Effector memory CD8-positive, alpha-beta T cell (primary cell): Measurements from ENCODE around the gene POU6F1.

Experiments used
- ATAC-seq: fragments of 150-1000 bp; cut with Tn5 transposase; replicated peaks from 2 replicates; pipeline ENCODE4 v1.10.0; 2021; ENCODE audit warnings: mild to moderate bottlenecking, moderate library complexity
- DNase-seq, 3 experiments: peaks; one replicate each; pipeline ENCODE4 v3.0.0; 2021
- H3K27ac Mint-ChIP-seq, 2 donors: one replicate each; pipeline ENCODE4 v1.8.0; 2022; ENCODE audit warnings: mild to moderate bottlenecking in 2 of 2, mixed read lengths in 2 of 2, moderate library complexity in 2 of 2
- H3K27me3 Mint-ChIP-seq, 2 donors: one replicate each; pipeline ENCODE4 v1.8.0; 2022; ENCODE audit warnings: mixed read lengths in 2 of 2
- H3K36me3 Mint-ChIP-seq: one replicate; pipeline ENCODE4 v1.8.0; 2022; ENCODE audit warnings: mild to moderate bottlenecking, moderate library complexity, mixed read lengths; ENCODE audit not compliant: insufficient read depth
- H3K4me1 Mint-ChIP-seq, 2 donors: one replicate each; pipeline ENCODE4 v1.8.0; 2022; ENCODE audit warnings: low read depth in 2 of 2, mixed read lengths in 2 of 2
- H3K4me3 Mint-ChIP-seq, 2 donors: one replicate each; pipeline ENCODE4 v1.8.0; 2022; ENCODE audit warnings: mild to moderate bottlenecking in 2 of 2, mixed read lengths in 2 of 2, moderate library complexity in 2 of 2
- H3K9me3 Mint-ChIP-seq, 2 donors: one replicate each; pipeline ENCODE4 v1.8.0; 2022; ENCODE audit warnings: mixed read lengths in 2 of 2

Gene POU6F1

DNA sequence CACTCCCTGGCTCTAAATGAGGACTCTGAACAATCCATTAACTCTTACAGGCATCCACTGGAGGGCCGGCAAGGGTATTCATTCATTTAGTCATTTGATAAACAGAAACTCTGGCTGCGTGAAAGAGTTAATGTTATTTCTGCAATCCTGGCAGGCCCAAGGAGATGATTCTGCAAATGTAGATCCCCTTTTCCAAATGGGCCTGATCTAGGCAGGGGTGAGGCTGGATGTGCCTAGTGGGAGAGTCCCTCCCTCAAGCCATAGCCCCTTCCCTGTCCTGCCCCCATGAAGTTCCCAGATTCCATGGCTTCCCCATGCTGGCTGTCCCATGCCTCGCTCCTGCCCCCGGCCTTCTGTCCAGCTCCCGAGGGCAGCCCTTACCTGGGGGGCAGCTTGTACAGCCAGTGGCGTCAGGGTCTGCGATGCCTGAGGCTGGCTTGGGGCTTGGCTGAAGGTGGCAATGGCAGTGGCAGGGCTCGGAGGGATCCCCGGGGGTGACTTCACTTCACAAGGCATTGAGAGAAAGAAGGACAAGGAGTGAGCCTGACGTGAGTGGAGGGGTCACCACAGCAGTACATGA lies 18.4 kb downstream of the POU6F1 start:
- H3K27me3 Mint-ChIP-seq, result no peaks in the 10 kb centered on the region
- no peak for DNase-seq
- peaks cover 3% of the 10 kb centered on the region for H3K36me3 Mint-ChIP-seq
- no peak overlapping the region for H3K27ac Mint-ChIP-seq
- no peaks in the 10 kb centered on the region for H3K4me1 Mint-ChIP-seq
- H3K4me3 Mint-ChIP-seq, result no peak overlapping the region
- no peak for ATAC-seq
- H3K9me3 Mint-ChIP-seq, result no peaks in the 10 kb centered on the region

DNA sequence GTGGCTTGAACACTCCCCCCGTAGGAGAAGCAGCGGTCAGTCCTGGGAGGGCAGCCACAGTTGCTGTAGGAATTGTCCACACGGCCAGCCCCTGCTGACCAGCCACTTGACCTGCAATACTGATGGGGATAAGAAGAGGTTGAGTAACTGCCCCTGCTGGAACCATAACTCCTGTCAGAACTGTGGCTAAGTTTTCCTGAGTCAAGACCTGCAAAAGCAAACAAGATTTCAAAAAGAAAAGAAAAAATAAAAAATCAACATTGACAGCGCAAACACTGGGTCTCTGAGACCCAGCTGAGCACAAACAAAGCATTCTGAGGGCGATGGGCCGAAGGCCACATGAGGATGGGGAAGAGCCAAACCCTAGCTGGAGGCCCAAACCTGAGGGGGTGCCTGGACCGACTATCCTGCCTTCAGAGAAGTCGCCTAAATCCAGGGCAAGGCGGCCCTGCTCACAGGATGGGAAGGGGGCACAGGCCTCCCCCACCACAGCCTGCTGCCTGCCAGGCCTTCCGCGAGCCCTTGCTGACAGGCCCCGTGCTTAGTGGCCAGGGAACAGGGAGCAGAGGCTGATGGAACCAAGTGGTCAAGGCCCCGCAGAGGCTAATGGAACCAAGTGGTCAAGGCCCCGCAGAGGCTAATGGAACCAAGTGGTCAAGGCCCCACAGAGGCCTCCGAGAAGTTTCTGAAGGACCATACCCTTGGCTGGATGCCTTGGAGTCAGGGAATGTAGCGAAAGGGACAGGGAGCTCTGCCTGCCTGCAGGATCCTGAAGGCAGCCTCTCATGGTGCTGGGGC lies 19.1 kb downstream of the POU6F1 start:
- H3K4me1 Mint-ChIP-seq, result no peaks in the 10 kb centered on the region

DNA sequence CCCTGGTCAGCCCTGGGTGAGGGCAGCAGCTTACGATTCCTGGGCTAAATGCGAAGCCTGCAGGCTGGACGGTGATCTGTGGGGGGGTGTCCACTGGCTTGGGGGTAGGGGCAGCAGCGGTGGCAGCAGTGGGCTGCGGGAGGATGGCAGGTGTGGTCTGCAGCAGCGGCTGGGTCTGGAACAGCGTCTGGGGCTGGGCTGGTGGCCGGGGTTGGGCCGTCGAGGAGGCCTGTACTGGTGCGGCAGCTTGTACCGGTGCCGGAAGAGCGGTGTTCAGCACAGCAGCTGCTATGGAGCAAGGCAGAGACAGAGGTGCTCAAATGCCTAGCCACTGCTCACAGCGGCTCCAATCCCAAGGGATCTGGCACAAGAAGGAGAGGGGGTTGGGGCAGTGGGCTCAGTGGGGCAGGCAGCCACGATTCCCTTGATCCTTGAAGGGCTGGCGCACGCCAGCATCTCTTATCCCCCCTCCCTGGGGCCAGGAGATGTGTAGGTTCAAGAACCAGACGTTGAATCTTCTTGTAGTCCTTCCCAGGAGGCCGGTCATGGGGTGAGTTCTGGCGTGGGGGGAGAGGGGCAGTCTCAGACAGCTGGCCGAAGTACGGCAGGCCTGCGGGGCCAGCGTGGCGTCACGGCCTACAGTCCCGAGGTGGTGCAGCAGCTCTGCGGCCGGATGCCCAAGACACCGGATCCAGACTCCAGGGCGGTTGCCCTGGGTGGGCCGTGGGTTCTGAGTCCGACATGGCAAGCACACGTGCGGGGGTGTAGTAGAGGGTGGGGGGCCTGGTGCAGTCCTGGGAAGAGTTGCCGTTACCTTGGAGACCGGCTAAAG lies 19.9 kb downstream of the POU6F1 start:
- no peak overlapping the region for H3K4me3 Mint-ChIP-seq
- DNase-seq (no peak), ATAC-seq (no peak)
- H3K4me1 Mint-ChIP-seq, result no peaks in the 10 kb centered on the region
- H3K27ac Mint-ChIP-seq, result peak overlapping the region in 1 of 2 donors; percentile 46
- H3K27me3 Mint-ChIP-seq, result no peaks in the 10 kb centered on the region
- H3K36me3 Mint-ChIP-seq, result peaks cover 3% of the 10 kb centered on the region
- H3K9me3 Mint-ChIP-seq, result no peaks in the 10 kb centered on the region

More for the DNA sequence above, 19.1 kb downstream of the POU6F1 start:
- Mint-ChIP-seq H3K4me3 (no peak overlapping the region), H3K27ac (no peak overlapping the region), H3K9me3 (no peaks in the 10 kb centered on the region), H3K27me3 (no peaks in the 10 kb centered on the region), H3K36me3 (peaks cover 3% of the 10 kb centered on the region)
- ATAC-seq (no peak), DNase-seq (no peak)

- Mint-ChIP-seq H3K4me1 (no peaks in the 10 kb centered on the region), H3K36me3 (no peaks in the 10 kb centered on the region), H3K9me3 (no peaks in the 10 kb centered on the region), H3K27ac (no peak overlapping the region), H3K4me3 (no peak overlapping the region), H3K27me3 (no peaks in the 10 kb centered on the region)
- DNase-seq (no peak), ATAC-seq (no peak)
These were observed 21.3 kb downstream of the POU6F1 start for GRCh38 chr12:51196547-51196946.

DNA sequence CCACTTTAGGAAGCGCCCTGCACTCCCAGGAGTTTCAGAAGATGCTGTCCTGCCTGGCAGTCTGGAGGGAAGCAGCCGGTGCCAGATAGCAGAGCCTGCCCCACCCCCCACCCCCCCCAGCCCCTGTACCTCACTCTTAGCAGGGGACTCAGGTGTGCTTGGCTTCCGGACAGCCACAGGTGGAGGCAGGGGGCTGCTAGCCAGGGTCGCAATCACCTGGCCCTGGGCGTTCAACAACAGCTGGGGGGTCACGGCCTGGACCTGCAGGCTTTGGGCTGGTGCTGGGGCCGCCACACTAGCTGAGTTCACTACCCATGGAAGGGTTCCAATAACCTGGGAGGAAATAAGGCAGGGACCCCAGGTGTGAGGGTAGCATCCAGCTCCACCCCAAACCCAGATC lies 22.0 kb downstream of the POU6F1 start:
- Mint-ChIP-seq H3K36me3 (no peaks in the 10 kb centered on the region), H3K4me3 (no peak overlapping the region), H3K27me3 (no peaks in the 10 kb centered on the region), H3K27ac (no peak overlapping the region), H3K4me1 (no peaks in the 10 kb centered on the region), H3K9me3 (no peaks in the 10 kb centered on the region)
- DNase-seq (no peak), ATAC-seq (no peak)

DNA sequence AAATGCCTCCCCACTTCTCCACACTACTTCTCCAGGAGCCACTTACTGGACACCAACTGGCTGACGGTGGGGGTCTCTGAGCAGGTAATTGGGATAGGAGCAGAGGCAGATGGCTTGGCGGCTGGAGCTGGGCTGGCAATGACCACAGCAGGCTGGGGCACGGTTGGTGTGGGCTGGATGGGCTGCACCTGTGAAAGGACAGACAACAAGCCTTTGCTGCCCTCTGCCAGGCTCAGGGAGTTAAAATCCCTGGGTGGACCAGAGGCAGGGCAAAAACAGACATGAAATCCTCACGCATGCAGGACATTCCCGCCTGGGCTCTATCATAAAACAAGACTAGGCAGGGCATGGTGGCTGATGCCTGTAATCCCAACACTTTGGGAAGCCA lies 25.6 kb downstream of the POU6F1 start:
- no peaks in the 10 kb centered on the region for H3K4me1 Mint-ChIP-seq
- ATAC-seq (no peak), DNase-seq (no peak)
- H3K27me3 Mint-ChIP-seq, result no peaks in the 10 kb centered on the region
- H3K9me3 Mint-ChIP-seq, result no peaks in the 10 kb centered on the region
- H3K4me3 Mint-ChIP-seq, result no peak overlapping the region
- peak overlapping the region in 1 of 2 donors; percentile 51 for H3K27ac Mint-ChIP-seq
- peaks cover 9% of the 10 kb centered on the region for H3K36me3 Mint-ChIP-seq

- DNase-seq (no peak), ATAC-seq (no peak)
- Mint-ChIP-seq H3K27me3 (no peaks in the 10 kb centered on the region), H3K27ac (peak overlapping the region in 1 of 2 donors; percentile 51), H3K36me3 (peaks cover 9% of the 10 kb centered on the region), H3K9me3 (no peaks in the 10 kb centered on the region), H3K4me1 (no peaks in the 10 kb centered on the region), H3K4me3 (no peak overlapping the region)
These were observed 26.2 kb downstream of the POU6F1 start for GRCh38 chr12:51191516-51192283.

GRCh38 chr12:51190820-51191219 lies 27.0 kb downstream of the POU6F1 start:
- Mint-ChIP-seq H3K4me3 (no peak overlapping the region), H3K9me3 (no peaks in the 10 kb centered on the region), H3K36me3 (peaks cover 9% of the 10 kb centered on the region), H3K4me1 (no peaks in the 10 kb centered on the region), H3K27me3 (no peaks in the 10 kb centered on the region), H3K27ac (no peak overlapping the region)
- no peak for DNase-seq
- ATAC-seq, result no peak

GRCh38 chr12:51189790-51190355 lies 28.0 kb downstream of the POU6F1 start:
- ATAC-seq, result no peak
- no peak overlapping the region for H3K4me3 Mint-ChIP-seq

GRCh38 chr12:51188359-51189051 lies 29.4 kb downstream of the POU6F1 start:
- no peaks in the 10 kb centered on the region for H3K27me3 Mint-ChIP-seq
- H3K27ac Mint-ChIP-seq, result peak overlapping the region in 1 of 2 donors; percentile 49
- H3K36me3 Mint-ChIP-seq, result peaks cover 9% of the 10 kb centered on the region
- H3K4me3 Mint-ChIP-seq, result no peak overlapping the region
- no peak for DNase-seq
- H3K9me3 Mint-ChIP-seq, result no peaks in the 10 kb centered on the region
- no peaks in the 10 kb centered on the region for H3K4me1 Mint-ChIP-seq
- no peak for ATAC-seq

More at GRCh38 chr12:51189790-51190355, 28.0 kb downstream of the POU6F1 start:
- DNase-seq, result no peak
- H3K9me3 Mint-ChIP-seq, result no peaks in the 10 kb centered on the region
- no peak overlapping the region for H3K27ac Mint-ChIP-seq
- peaks cover 9% of the 10 kb centered on the region for H3K36me3 Mint-ChIP-seq
- no peaks in the 10 kb centered on the region for H3K4me1 Mint-ChIP-seq
- no peaks in the 10 kb centered on the region for H3K27me3 Mint-ChIP-seq

DNA sequence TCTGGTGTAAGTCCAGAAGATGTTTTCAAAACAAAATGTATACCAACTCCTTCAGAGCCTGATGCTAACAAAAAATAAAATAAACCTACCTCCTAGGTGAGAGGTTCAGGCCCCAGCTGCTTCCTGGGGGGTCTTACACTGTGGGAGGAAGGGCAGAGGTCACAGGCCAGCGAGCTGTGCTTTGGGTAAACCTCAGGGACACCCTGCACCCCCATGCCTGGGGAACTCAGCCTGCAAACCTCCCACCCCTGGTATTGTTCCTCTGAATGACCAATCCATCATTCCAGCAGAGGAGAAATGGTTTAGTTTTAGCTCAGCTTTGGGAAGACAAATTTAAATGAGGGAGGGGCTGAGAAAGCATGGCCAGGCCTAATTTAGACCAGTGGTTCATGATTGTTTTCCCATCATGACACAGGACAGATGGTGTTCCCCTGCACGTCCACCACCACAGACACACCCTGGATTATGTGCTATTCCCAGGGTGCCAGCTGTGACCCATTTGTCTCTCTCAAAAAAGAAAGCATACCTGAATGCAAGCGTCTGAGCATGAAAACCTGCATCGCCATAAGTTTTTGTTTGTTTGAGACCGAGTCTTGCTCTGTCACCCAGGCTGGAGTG lies 30.4 kb downstream of the POU6F1 start:
- no peak overlapping the region for H3K4me3 Mint-ChIP-seq
- no peak for ATAC-seq
- peak overlapping the region in 1 of 2 donors; percentile 44 for H3K27ac Mint-ChIP-seq
- H3K27me3 Mint-ChIP-seq, result no peaks in the 10 kb centered on the region
- H3K36me3 Mint-ChIP-seq, result peaks cover 9% of the 10 kb centered on the region
- H3K9me3 Mint-ChIP-seq, result no peaks in the 10 kb centered on the region
- DNase-seq, result no peak
- no peaks in the 10 kb centered on the region for H3K4me1 Mint-ChIP-seq

DNA sequence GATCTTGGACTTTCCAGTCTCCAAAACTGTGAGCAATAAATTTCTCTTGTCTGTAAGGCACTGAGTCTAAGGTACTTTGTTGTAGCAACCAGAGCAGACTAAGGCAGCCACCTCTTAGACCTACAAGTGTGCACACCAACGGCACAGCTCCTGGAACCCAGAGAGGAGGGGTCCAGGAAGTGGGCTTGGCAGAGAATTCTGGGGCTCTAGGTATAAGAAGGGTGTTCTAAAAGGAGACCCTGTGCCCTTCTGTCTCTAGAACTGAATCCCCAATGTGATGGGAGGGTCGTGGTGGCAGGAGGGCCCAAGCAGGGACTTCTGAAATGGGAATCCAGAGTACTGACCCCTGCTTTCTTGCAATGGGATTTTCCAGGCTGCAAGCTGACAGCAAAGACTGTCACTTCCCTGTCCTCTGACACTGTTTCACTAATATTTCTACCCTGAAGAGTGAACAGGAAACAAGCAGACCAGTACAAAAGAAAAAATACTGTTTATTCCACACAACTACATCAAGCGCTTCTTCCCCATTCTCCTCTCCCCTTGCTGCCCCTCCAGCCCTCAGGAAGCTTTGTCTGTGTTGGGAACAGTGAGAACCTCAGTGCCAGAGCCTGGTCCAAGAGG lies 31.3 kb downstream of the POU6F1 start:
- Mint-ChIP-seq H3K9me3 (no peaks in the 10 kb centered on the region), H3K27ac (no peak overlapping the region), H3K4me1 (no peaks in the 10 kb centered on the region), H3K36me3 (peaks cover 9% of the 10 kb centered on the region), H3K4me3 (no peak overlapping the region), H3K27me3 (no peaks in the 10 kb centered on the region)
- ATAC-seq (no peak), DNase-seq (no peak)
